ENCODE results near the gene ZSCAN16.

The ZSCAN16 gene

GRCh38 chr6:28125401-28125800, 992 bp downstream of the ZSCAN16 start:
- in situ Hi-C loops (cut with MboI; ENCODE audit: low sequenced_read_pairs) = no loop called here

DNA sequence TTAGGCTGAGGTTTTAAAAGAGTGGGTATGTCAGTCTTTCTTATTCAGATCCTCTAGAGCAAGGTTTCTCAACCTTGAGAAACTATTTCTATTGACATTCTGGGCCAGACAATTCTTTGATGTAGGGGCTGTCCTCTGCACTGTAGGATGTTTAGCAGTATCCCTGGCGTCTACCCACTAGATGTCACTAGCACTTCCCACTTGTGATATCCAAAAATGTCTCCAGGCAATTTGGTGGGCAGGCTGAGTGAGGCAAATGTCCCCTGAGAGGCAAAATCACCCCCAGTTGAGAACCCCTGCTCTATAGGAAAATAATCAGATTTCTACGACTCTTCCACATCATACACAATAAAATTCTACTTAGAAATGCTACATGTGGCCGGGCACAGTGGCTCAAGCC, 9.6 kb downstream of the ZSCAN16 start:
- in situ Hi-C loops (cut with MboI; ENCODE audit: low sequenced_read_pairs) = no loop called here

DNA sequence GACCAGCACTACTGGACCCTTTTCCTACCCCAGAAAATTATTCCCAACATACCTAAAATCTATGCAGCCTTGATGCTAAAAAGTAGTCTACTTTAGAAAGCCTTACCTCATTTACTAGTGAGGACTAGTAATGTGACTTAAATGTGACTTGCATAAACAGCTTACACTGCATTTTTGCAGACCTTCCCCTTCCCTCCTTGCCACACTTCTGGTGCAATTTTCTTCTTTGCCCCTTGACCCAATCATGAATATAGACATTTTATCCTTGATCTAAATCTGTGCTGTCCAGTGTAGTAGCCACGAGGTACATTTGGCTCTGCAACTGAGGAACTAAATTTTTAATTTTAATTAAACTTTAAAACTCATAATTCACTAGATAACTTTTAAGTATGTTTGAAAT, 10.3 kb downstream of the ZSCAN16 start:
- in situ Hi-C loops (cut with MboI; ENCODE audit: low sequenced_read_pairs) = no loop called here

DNA sequence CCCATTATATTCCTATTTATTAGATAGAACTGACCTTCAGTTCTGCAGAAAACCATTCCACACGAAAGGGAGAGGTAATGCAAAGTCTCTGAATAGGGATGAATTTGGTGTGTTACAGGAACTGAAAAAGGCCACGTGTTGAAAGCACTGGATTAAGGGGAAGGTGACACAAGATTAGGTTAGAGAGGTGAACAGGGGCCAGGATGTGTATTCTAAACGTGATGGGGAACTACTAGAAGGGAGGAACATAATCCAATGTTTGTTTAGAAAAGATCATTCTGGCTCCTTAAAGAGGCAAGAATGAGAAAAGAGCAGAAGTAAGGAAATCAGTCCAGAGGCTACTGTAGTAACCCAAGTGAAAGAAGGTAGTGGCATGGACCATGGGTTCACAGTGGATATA, 11.0 kb downstream of the ZSCAN16 start:
- in situ Hi-C loops (cut with MboI; ENCODE audit: low sequenced_read_pairs) = no loop called here

DNA sequence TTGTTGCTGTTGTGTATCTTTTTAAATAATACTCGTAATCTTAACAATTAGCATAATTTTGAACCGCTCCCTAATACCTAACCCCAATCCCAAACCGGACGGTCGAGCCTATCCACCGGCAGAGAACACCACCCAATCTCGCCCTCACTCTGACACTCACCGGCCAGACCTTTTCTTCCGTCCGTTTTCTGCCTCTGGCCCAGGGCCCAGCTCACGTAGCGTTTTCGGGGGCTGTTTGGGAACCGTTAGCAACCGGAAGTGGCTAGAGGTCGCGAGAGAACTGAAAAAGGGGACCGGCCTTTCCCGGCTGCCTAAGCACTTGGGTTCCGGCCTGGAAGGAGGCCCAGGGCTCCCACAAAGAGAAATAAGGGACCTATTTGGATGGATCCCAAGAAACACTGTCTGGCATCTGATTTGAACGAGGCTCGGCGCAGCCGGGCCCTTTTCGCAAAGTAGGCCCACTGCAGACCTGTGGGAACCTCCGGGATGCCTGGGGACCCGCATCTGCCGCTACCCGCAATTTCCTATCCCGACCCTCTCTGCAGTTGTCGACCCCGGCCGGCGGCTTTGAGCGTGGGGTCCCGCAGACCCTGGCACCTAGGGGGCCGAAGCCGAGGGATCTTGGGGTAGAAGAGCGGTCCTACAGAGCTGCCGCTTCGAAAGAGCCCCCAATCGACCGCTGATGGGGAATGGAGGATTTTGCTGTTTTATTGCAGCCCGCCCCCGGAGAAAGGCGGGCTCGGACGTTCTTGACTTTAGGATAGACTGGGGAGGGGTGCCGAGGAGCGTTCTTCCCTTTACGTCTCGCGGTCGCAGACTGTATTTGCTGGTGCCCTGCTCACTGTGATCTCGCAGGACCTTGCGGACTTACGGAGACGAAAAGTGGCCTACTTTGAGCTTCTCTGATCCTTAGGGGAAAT, 12.4 kb downstream of the ZSCAN16 start:
- in situ Hi-C loops (cut with MboI; ENCODE audit: low sequenced_read_pairs) = no loop called here

DNA sequence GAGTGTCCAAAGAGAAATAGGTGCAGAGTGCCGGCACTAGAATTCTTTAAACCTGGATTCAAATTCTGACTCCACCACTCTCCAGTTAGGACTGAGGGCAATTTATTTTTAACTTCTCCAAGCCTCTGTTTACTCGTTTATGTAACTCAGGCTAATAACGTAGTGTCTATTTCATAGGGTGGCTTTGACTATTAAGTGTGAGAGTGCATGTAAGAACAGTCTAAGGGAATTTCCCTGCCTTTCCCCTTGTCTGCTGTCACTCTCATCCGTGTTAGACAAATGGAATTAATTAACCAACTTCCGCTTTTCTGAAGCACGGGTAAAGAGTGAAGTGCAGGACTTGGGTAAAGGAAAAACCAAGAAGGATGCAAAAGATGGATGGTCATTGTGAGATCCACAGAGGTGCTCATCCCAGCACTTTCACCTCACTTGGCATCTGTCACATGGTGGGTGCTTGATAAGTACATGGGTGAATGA, 13.1 kb downstream of the ZSCAN16 start:
- in situ Hi-C loops (cut with MboI; ENCODE audit: low sequenced_read_pairs) = no loop called here

DNA sequence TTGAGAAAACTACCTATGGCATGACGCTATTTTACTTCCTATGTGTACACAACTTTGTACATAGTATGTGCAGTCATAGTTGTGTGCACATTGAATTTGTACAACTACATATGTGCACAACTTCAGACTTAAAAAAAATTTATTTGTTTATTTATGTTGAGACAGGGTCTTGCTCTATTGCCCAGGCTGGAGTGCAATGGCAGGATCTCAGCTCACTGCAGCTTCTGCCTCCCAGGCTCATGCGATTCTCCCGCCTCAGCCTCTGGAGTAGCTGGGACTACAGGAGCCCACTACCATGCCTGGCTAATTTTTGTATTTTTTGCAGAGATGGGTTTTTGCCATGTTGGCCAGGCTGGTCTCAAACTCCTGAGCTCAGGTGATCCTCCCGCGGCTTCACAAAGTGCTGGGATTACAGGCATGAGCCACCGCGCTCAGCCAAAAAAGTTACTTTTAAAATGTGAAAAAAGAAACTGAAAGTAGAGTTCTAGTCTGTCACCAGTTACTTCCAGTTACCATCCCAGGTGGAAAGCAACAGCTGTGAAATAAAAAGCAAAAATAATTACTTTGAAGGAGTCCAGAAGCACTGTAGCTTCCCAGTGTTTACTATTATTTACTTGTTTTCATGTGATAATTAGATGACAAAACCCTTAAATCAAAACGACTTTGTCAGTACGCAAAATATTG, 15.6 kb downstream of the ZSCAN16 start:
- in situ Hi-C loops (cut with MboI; ENCODE audit: low sequenced_read_pairs) = no loop called here

DNA sequence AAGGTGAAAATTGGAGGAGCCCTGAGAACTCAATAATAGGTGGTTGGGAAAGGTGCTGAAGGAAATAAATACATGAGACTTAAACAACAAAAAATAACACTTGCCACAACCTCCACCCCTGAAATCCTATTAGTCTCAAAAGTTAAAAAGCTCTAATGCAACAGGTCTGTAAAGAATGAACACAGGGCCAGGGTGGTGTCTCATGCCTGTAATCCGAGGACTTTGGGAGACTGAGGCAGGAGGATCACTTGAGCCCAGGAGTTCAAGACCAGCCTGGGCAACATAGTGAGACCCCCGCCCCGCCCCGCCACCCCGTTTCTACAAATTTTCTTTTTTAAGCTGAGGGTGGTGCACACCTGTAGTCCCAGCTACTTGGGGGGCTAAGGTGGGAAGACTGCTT, 16.2 kb downstream of the ZSCAN16 start:
- in situ Hi-C loops (cut with MboI; ENCODE audit: low sequenced_read_pairs) = no loop called here

- in situ Hi-C loops (cut with MboI; ENCODE audit: low sequenced_read_pairs) = no loop called here
Observed at GRCh38 chr6:28141500-28142329, 17.3 kb downstream of the ZSCAN16 start, which contains the start of gene ZKSCAN8. TSS of gene ZKSCAN8 (plus strand) at chr6:28141883. CDS start at chr6:28148408, 6,525 bp downstream.

- in situ Hi-C loops (cut with MboI; ENCODE audit: low sequenced_read_pairs) = no loop called here
Observed at GRCh38 chr6:28142446-28142845, 18.0 kb downstream of the ZSCAN16 start.

DNA sequence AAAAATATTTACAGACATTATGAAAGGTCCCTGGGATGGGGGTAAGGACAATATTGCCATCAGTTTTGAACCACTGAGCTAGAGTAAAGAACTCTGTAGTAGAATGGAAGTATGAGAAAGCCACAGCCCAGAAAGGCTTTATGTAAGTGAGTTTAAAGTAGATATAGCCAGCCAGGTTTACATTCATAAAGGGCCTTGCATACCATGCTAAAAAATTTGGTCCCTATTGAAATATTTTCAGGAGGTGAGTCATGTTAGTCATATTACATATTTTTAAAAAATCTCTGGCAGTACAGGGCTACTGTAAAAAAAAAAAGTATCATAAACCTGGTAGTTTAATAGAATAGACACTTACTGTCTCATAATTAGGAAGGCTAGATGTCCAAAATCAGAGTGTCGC, 20.8 kb downstream of the ZSCAN16 start:
- in situ Hi-C loops (cut with MboI; ENCODE audit: low sequenced_read_pairs) = no loop called here

GRCh38 chr6:28152531-28152930, 28.1 kb downstream of the ZSCAN16 start:
- in situ Hi-C loops (cut with MboI; ENCODE audit: low sequenced_read_pairs) = no loop called here

GRCh38 chr6:28153546-28153945, 29.1 kb downstream of the ZSCAN16 start:
- in situ Hi-C loops (cut with MboI; ENCODE audit: low sequenced_read_pairs) = no loop called here

DNA sequence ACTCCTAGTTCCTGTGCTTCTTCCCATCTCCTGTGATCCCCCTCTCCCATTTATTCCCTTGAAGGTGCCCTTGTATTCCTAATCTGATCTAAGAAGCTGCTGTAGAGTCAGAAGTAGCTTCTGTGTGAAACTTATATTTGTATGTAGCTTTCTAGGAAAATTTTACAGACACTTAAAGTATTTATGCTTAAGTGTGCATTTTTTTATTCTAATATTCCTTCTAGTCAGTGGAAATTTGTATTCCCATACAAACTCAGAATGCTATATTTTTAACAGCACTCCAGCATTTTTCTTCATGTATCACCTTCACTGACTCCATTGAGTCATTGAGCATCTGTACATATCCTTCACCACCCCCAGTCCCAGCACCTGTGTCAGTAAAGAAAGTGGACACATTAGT, 29.9 kb downstream of the ZSCAN16 start:
- in situ Hi-C loops (cut with MboI; ENCODE audit: low sequenced_read_pairs) = no loop called here

DNA sequence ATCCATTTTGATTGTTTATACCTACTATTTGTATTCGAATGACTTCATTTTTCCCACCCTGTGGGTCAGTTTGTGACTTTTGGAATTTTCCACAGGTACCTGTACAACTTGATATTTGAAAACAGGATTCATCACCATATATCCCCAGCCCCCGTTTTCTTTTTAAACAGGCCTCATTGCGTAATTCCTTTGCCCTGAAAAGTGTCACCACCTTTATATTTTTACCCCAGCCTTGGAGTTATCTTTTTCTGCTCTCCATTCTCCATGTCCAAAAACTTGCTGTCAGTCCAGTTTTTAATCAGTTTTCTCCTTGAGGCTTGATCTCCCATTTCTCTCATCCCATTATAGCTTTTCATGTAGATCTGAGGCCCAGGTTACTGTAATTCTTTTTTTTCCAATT, 33.9 kb downstream of the ZSCAN16 start:
- in situ Hi-C loops (cut with MboI; ENCODE audit: low sequenced_read_pairs) = no loop called here

DNA sequence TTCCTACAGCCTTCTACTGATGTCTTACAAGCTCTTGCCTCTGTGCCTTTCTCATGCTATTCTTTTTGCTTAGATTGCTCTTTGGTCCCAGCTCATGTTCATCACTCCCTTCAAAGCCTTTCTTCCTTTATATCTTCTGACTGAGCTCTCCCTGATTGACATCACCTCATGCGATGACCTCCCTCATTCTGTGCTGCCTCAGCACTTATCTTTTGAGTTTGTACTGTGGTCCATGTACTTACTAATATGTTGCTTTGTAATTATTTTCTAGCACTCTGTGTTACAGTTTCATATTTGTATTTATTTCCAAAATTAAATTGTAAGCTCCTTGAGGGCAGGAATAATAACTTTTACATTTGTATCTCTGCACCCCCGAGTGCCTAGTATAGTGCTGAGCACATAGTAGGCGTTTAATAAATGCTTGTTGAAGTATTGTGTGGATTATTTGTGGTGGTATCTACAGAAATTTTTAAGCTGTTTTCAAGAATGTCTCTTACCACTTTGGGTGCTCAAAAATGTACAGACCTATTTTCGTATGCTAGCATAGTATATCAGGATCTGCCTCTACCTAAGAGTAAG, 34.7 kb downstream of the ZSCAN16 start:
- in situ Hi-C loops (cut with MboI; ENCODE audit: low sequenced_read_pairs) = no loop called here

DNA sequence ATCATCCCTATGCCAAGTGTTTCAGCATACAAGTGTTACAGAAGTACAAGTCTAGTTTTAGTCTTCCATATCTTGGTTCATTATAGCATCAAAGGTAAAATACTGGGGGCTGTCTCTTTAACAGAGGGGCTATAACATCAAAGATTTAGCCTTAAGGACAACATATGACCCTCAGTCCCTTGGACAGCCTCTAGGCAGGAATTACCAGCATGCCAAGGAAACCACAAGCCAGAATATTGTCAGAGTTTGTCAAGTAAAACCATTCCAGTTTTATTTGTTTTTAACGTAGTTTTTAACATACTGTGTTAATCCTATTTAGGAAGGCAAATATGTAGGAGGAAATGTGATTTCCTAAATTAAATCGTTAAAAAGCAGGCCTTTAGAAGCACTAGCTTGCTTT, 35.8 kb downstream of the ZSCAN16 start:
- in situ Hi-C loops (cut with MboI; ENCODE audit: low sequenced_read_pairs) = no loop called here

- in situ Hi-C loops (cut with MboI; ENCODE audit: low sequenced_read_pairs) = no loop called here
Observed at GRCh38 chr6:28161410-28162079, 37.1 kb downstream of the ZSCAN16 start.

GRCh38 chr6:28165563-28165962, 41.2 kb downstream of the ZSCAN16 start:
- in situ Hi-C loops (cut with MboI; ENCODE audit: low sequenced_read_pairs) = no loop called here

DNA sequence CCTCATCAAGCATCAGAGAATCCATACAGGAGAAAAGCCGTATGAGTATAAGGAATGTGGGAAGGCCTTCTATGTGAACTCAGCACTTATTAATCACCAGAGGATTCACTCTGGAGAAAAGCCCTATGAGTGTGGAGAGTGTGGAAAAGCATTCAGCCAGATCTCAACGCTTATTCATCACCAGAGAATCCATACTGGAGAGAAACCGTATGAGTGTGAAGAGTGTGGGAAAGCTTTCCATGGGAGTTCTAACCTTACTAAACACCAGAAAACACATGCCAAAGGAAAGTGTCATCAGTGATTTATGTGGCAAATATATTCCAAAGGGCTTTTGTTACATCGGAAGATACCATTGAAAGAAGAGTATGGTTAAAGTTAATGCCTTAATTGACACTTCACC, 42.7 kb downstream of the ZSCAN16 start:
- in situ Hi-C loops (cut with MboI; ENCODE audit: low sequenced_read_pairs) = no loop called here

Measured in HL-60/S4 treated with phorbol 12-myristate 13-acetate at 8.2 ng/mL for 4 days and 3 days (cell line).